Measurements from ENCODE around the gene GSK3A. TPM values are rescaled to one million over a fixed set of nuclear protein-coding genes. Genes with fewer than 3 reads are reported as not detected.
"Not testable (repeated sequence)": the region's sequence is repeated elsewhere in the genome, so short reads cannot be mapped to it uniquely, and the experiment has no call there.

Gene GSK3A
- total and polyA plus RNA-seq, 2 of the 4 experiments (the other 2 are of a cell fraction), result 8.1 to 43.3 TPM

DNA sequence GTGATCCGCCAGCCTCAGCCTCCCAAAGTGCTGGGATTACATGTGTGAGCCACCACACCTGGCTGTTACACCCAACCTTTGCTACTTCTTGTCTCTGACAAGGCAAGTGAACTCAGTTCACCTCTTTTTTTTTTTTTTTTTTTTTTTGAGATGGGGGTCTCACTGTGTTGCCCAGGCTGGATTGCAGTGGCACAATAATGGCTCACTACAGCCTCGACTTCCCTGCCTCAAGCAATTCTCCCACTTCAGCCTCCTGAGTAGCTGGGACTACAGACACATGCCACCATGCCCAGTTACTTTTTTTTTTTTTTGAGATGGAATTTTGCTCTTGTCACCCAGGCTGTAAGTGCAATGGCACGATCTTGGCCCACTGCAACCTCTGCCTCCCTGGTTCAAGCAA, 15.4 kb upstream of the GSK3A start:
- H4K91ac ChIP-seq (ENCODE audit: insufficient read depth, low read depth, low read length); H2BK120ac ChIP-seq (ENCODE audit: low read depth, low read length); H3K36me3 ChIP-seq (ENCODE audit: control insufficient read depth, insufficient read depth, low read length); H3K4me2 ChIP-seq (ENCODE audit: low read depth, low read length); H2AK5ac ChIP-seq (ENCODE audit: low read depth, low read length); intact Hi-C loops (cut with micrococcal nuclease); BruUV-seq (replicated peaks); H2BK15ac ChIP-seq (ENCODE audit: low read depth, low read length); H3K56ac ChIP-seq (ENCODE audit: extremely low read depth, insufficient read depth, low read length); H3K4ac ChIP-seq (ENCODE audit: low read depth, low read length); H3K4me1 ChIP-seq (ENCODE audit: control insufficient read depth, insufficient read depth, low read length); H3K9ac ChIP-seq (ENCODE audit: low read depth, low read length); H3K23ac ChIP-seq (ENCODE audit: low read depth, low read length); H2AK9ac ChIP-seq (replicated peaks; ENCODE audit: low read depth, low read length, poor library complexity); H3K9me1 ChIP-seq (ENCODE audit: insufficient read depth, low read length); H4K20me1 ChIP-seq (ENCODE audit: insufficient read depth, low read length); H3K14ac ChIP-seq (replicated peaks; ENCODE audit: low read depth, low read length); H3K9me3 ChIP-seq (ENCODE audit: control insufficient read depth, insufficient read depth, low read length); H2BK20ac ChIP-seq (ENCODE audit: low read depth, low read length); H3K27me3 ChIP-seq (ENCODE audit: control insufficient read depth, insufficient read depth, low read length); H3K18ac ChIP-seq (ENCODE audit: low read depth, low read length); dilution Hi-C loops (cut with HindIII; ENCODE audit: low sequenced_read_pairs, unreplicated experiment); H4K5ac ChIP-seq (ENCODE audit: low read depth, low read length); DNase-seq; in situ Hi-C loops (cut with MboI; ENCODE audit: low sequenced_read_pairs); ATAC-seq (ENCODE audit: low read depth); H3K4me3 ChIP-seq (ENCODE audit: insufficient read depth, low read depth, low read length); H4K8ac ChIP-seq (ENCODE audit: low read depth in 2 of 2, low read length in 2 of 2); H3K27ac ChIP-seq (ENCODE audit: insufficient read depth, low read length); H2AFZ ChIP-seq (replicated peaks; ENCODE audit: low read length, poor library complexity); H2BK5ac ChIP-seq (ENCODE audit: low read depth, low read length, poor library complexity, severe bottlenecking): not testable (repeated sequence)
- H3K79me1 ChIP-seq (ENCODE audit: low read depth in 1 of 2, low read length in 2 of 2), result peaks cover 0 to 11% of the 10 kb centered on the region in 2 experiments; a peak in 2 of 4 replicates
- no CpG with 5 or more reads among the region's 3 CpGs for WGBS, 2 experiments (ENCODE audit: extremely low coverage in 2 of 2, insufficient read length in 1 of 2)
- ChIA-PET POLR2A (ENCODE audit: unreplicated experiment) (interaction anchor here (0.6 kb wide), 1 partner anchor 18 kb away, joined by 7 read pairs; no protein-coding TSS in a partner anchor), CTCF (interaction anchor here (0.7 kb wide), 1 partner anchor 125 kb away, joined by 3 read pairs; the partner anchor contains the start of gene POU2F2)

Measured in IMR-90 (cell line).